Stimulated activated CD8-positive, alpha-beta memory T cell treated with anti-CD3 and anti-CD28 coated beads, Interleukin-15, amount 100 ng/mL, for 48 hours (primary cell): ENCODE data around the gene PHACTR3.
"Not testable (repeated sequence)": the region's sequence is repeated elsewhere in the genome, so short reads cannot be mapped to it uniquely, and the experiment has no call there.

ENCODE experiments used
- DNase-seq, 2 donors: peaks; one replicate each; pipeline ENCODE4 v3.0.0-alpha.2; 2020; ENCODE audit warnings: low read depth in 2 of 2

The PHACTR3 gene

DNA sequence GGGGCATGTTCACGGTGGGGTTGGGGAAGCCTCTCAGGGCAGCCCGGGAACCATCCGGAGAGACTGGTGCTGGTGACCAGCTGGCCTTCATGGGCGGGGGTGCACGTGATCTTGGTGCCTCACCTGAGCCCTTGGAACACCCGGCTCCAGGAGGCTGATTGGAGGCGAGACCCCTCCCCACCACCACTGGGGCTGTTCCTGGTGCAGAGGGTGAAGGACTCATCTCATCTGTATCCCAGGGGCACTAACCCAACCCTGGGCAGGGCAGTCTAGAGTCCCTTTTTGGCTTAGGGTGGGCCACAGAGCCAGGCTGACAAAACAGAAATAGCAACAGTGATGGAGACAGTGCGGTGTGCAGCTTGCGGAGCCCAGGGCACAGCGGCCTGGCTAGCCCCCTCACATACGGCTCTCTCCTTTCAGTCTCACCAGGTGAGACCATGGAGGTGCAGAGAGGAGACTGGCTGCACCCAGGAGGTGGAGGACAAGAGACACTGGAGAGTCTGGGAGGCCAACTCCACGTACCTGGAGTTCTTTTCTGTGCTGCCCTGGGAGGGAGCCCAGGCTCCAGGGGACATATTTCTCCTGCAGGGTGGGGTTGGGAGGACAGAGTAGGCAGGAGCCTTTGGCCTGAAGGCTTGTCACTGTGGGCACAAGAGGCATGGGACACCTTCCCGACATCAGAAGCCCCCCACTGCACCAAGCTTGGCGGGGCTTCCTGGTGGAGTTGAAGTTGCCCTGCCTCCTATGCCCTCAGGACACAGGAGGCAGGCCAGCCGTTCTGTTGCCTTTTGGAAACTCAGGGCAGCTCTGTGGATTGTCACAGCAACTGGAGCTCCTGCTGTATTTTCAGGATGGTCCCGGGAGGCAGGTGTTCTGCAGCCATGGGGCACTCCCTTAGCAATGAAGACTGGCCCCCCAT, 223.1 kb downstream of the PHACTR3 start:
- DNase-seq, result no peak

GRCh38 chr20:59828125-59829053, 224.0 kb downstream of the PHACTR3 start:
- DNase-seq, result no peak

- no peak for DNase-seq
Observed at GRCh38 chr20:59829054-59829785, 224.9 kb downstream of the PHACTR3 start.

DNA sequence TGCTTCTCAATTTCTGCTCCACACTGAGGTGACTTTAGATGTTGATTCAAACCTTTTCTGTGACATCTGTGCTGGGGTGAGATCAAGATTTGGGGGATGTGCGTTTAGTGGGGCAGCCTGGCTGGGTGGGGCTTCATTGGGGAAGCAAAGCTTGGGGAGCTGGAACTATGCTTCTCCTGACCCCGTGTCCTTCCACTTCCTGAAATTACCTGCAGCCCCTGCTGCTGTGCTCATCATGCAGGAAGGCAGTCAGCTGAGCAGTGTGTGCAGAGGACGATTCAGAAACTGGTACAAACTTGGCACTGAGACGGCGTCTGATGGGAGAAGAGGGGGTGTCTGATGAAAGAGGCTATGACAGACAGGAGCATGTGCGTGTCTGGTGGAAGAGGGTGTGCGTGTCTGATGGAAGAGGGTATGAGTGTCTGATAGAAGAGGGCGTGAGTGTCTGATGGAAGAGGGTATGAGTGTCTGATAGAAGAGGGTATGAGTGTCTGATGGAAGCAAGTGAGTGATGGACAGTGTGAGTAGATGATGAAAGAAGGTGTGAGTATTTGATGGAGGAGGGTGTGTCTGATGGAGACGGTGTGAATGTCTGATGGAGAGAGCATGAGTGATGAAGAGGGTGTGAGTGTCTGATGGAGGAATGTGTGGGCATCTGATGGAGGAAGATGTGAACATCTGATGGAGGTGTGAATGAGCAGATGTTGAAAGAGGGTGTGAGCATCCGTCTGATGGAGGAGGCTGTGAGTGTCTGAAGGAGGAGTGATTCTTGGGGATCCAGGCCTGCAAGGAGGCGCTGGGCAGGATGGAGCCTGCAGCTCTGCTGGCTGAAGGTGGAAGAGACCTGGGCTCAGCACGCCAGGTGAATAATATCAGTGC, 225.7 kb downstream of the PHACTR3 start:
- no peak for DNase-seq

DNA sequence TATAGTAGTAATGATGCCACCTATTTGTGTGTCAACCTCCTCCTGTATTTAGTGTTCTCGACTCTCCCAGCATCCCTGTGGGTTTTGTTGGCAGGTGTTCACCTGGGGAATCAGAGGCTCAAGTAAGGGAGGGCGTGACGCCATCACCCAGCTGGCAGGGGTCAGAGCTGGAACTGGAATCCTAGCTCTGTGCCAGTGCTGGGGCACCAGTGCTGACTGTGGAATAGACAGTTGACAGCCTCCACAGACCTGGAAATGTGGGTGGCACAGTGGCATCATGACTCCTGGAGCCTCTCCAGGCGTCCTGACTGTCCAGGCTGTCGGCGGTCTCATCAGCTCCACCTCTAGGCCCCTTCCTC, 226.3 kb downstream of the PHACTR3 start:
- no peak for DNase-seq

- no peak for DNase-seq
Observed at GRCh38 chr20:59831024-59831915, 226.9 kb downstream of the PHACTR3 start.

DNA sequence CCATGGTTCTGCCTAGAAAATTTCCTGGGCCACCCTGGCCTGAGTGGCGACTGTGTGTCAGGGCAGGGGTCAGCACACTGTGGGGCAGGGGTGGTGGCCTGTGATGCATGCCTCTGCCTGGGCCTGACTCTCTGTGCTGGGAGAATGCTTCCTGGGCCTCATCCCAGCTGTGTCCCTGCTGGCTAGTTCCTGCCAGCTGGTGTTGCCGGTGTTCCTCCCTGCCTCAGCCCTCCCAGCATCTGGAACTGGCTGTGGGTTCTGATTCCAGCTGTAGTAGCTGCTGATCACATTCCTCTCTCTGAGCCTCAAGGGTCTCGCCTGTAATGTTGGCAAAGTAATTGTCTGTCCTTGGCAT, 227.6 kb downstream of the PHACTR3 start:
- DNase-seq, result no peak

- DNase-seq, result no peak
Observed at GRCh38 chr20:59832406-59833363, 228.3 kb downstream of the PHACTR3 start.

DNA sequence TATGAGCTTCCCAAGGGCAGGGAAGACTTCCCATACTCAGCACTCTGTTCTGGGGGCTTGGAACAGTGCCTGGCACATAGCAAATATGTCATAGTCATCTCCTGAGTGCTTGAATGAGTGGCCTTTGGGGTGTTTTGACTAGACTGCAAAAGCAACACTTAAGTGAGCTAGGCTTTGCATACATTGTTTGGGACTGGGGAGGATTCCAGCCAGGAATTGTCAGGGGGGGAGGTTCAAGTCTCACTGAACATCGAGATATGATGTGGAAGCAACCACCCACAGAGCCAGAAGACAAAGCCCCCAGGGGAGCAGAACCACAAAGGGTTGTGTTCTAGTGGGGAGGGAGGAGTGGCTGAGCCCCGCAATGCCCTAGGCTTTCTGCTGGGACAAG, 230.7 kb downstream of the PHACTR3 start:
- no peak for DNase-seq

- DNase-seq, result no peak
Observed at GRCh38 chr20:59835448-59836395, 231.4 kb downstream of the PHACTR3 start.

DNA sequence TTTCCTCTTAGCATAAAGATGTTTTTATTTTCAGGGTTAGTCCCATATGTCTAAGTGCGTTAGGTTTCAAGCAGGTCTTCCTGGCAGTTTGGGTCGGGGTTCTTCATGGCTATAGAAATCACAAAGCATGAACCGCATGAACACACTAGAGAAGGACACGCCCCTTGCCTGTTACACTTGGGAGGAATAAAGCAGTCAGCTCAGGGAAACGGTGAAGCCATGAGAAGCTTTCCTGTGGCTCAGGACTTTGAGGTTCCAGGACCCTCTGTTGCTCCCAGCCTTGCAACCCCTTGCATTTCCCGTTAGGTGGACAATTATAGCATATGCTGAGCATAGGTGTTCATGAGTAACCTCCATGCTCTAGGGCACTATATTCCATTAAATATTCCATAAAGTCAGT, 232.4 kb downstream of the PHACTR3 start:
- DNase-seq, result no peak

DNA sequence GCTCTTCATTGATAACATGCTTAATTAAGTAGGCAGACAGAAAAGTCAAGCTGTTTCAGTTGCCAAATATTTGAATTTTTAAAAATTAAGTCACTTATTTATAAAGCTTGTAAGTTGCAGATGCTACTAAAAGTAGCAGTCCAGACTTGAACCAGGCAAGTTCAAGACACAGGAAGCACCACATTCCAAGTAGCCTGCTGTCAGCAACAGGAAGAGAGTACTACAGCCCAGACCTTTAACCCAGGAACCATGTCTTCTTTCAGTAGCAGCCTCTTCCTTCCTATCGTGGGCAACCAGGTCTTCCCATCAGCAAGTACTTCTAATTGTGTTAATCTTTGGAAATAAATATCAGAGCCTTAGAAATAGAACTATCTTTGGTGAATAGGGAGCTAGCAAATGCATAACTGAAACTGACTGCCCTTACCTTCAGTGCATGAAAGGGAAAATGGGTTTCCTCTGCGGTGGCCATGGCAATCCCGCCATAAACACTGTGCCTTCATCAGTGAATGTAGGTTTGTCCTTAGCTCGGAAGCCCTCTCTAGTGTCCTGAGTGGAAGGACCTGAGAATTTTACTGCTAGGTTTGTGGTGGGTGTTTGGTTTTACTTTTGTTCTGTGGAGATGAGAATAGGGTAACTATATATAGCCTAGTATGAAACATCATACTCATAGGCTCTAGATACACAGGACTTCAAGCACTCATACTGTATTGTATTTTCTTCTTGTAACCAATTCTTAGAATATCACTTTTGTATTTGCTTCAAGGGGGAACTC, 233.5 kb downstream of the PHACTR3 start:
- DNase-seq, result no peak

- no peak for DNase-seq
Observed at GRCh38 chr20:59839400-59839799, 235.1 kb downstream of the PHACTR3 start.

DNA sequence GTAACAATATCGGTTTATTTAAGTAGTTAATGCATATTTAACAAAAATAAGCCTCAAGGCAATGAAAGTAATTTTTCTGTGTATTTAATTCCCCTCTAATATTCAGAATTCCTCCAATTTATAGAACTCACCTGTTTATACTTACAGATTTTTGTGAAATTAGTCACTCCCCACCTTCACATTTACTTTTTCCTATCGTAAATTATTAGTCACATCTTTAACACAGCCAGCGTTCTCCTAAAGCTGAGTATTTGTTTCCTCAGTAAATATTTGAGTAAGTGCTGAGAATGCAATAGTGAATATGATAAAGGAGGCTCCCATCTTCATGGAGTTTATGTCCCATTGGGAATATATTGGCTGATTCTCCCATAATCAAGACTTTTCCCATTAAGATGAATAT, 241.1 kb downstream of the PHACTR3 start:
- no peak for DNase-seq

- no peak for DNase-seq
Observed at GRCh38 chr20:59848182-59848581, 243.8 kb downstream of the PHACTR3 start.

DNA sequence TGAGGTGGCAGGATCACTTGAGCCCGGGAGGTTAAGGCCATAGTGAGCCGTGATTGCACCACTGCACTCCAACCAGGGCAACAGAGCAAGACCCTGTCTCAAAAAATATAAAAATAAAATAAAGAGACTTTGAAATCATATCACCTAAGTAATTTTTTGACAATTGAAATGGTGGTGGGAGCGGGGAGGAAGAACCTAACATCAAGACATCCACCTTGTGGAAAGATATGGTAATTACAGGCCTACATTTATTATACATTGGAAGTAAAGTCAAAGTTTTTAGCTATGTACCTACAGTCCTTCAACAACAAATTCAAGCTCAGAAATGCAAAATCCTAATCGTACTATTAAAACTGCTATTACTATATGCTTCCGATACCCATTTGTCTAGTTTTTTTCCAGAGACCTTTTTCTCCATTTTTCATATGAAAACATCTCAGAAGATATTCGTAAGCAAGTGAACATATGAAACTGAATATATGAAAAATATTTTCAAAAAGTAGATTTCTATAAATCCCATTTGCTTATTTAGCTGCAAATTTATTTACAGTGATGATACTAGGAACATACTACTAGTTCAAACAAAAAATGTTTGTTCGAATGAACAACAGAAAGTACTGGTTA, 245.8 kb downstream of the PHACTR3 start:
- DNase-seq, result no peak

DNA sequence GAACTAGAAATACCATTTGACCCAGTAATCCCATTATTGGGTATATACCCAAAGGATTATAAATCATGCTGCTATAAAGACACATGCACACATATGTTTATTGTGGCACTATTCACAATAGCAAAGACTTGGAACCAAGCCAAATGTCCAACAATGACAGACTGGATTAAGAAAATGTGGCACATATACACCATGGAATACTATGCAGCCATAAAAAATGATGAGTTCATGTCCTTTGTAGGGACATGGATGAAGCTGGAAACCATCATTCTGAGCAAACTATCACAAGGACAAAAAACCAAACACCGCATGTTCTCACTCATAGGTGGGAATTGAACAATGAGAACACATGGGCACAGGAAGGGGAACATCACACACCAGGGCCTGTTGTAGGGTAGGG, 252.2 kb downstream of the PHACTR3 start:
- not testable (repeated sequence) for DNase-seq
